Measurements from ENCODE around the gene DEK.

DNA sequence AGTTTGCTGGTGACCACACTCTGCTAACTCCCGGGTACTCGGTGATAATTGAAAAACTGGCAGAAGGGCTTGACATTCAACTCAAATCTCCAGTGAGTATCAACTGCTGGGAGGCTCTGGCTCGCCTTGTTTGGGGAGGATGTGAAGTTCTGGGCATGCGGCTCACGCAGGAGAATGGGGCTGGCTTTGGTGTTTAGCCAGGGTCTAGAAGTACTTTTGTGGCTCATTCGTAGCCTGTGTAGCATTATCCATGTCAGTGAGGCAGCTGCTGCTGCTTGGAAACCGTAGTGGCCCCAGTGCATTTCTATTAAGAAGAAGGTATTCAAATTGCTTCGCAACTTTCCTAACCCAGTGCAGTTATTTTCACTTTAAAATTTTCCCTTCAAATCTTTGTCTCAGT, 56.9 kb downstream of the DEK start:
- TF ChIP-seq CTCF (IDR thresholded peaks at IDR 0.05) (no peak), POLR2A (IDR thresholded peaks at IDR 0.05) (no peak)
